Naive thymus-derived CD4-positive, alpha-beta T cell (primary cell): ENCODE data around the gene ATF7. TPM values are rescaled to one million over a fixed set of nuclear protein-coding genes. Genes with fewer than 3 reads are reported as not detected.

Experiments used
- ATAC-seq: fragments of 150-1000 bp; cut with Tn5 transposase; 2 replicates; pipeline ENCODE4 v1.10.0; 2021; ENCODE audit warnings: mild to moderate bottlenecking, moderate library complexity
- CTCF ChIA-PET: fragments of 350-600 bp; sonication (Branson Sonifier 250); formaldehyde crosslinking; loops from one replicate; lab custom pipeline; 2021; ENCODE audit warnings: antibody characterized with exemption; lab: Charles Lee
- POLR2A ChIA-PET: fragments of 350-600 bp; sonication (Branson Sonifier 250); formaldehyde crosslinking; loops from one replicate; lab custom pipeline; 2021; ENCODE audit warnings: antibody characterized with exemption, inconsistent platforms; lab: Charles Lee
- DNase-seq, 9 donors: peaks; one replicate each; pipeline versions ENCODE4 v3.0.0 to v3.0.0-alpha.2; 2020 to 2022; ENCODE audit warnings: mixed read lengths in 1 of 9
- H3K27ac ChIP-seq: one replicate; pipeline ENCODE4 v1.7.0; 2013; ENCODE audit warnings: mild to moderate bottlenecking, low read depth, low read length, moderate library complexity
- H3K27me3 ChIP-seq, 2 donors: one replicate each; pipeline ENCODE4 v1.7.0; 2013; ENCODE audit warnings: low read length in 2 of 2, mild to moderate bottlenecking in 2 of 2, moderate library complexity in 2 of 2; ENCODE audit not compliant: control insufficient read depth in 2 of 2, insufficient read depth in 2 of 2
- H3K36me3 ChIP-seq, 3 experiments: 1 replicate in 2 of 3; 2 replicates in 1 of 3; pipeline ENCODE4 v1.7.0; 2013; ENCODE audit warnings: low read length in 3 of 3, mild to moderate bottlenecking in 3 of 3, moderate library complexity in 1 of 3; ENCODE audit not compliant: insufficient read depth in 3 of 3, control insufficient read depth in 2 of 3
- H3K4me1 ChIP-seq, 2 donors: one replicate each; pipeline ENCODE4 v1.7.0; 2013; ENCODE audit warnings: low read length in 2 of 2, mild to moderate bottlenecking in 2 of 2, moderate library complexity in 1 of 2; ENCODE audit not compliant: control insufficient read depth in 2 of 2, insufficient read depth in 2 of 2
- H3K4me3 ChIP-seq: 2 replicates; pipeline ENCODE4 v1.7.0; 2013; ENCODE audit warnings: mild to moderate bottlenecking, low read length
- H3K9me3 ChIP-seq, 3 experiments: 1 replicate in 2 of 3; 2 replicates in 1 of 3; pipeline ENCODE4 v1.7.0; 2013; ENCODE audit warnings: low read length in 3 of 3; ENCODE audit not compliant: control insufficient read depth in 2 of 3
- H3K27ac Mint-ChIP-seq, 9 donors: one replicate each; pipeline ENCODE4 v1.8.0; 2020 to 2022; ENCODE audit warnings: mixed read lengths in 9 of 9, mild to moderate bottlenecking in 8 of 9, moderate library complexity in 5 of 9, inconsistent platforms in 2 of 9
- H3K27me3 Mint-ChIP-seq, 5 donors: one replicate each; pipeline ENCODE4 v1.8.0; 2021 to 2022; ENCODE audit warnings: mixed read lengths in 5 of 5, mild to moderate bottlenecking in 1 of 5
- H3K36me3 Mint-ChIP-seq, 5 donors: one replicate each; pipeline ENCODE4 v1.8.0; 2020 to 2022; ENCODE audit warnings: mixed read lengths in 5 of 5, mild to moderate bottlenecking in 3 of 5, inconsistent platforms in 1 of 5
- H3K4me1 Mint-ChIP-seq, 7 donors: one replicate each; pipeline ENCODE4 v1.8.0; 2020 to 2022; ENCODE audit warnings: mixed read lengths in 7 of 7, mild to moderate bottlenecking in 3 of 7, inconsistent platforms in 1 of 7
- H3K4me3 Mint-ChIP-seq, 10 donors: one replicate each; pipeline ENCODE4 v1.8.0; 2020 to 2022; ENCODE audit warnings: mild to moderate bottlenecking in 10 of 10, mixed read lengths in 10 of 10, moderate library complexity in 6 of 10, inconsistent platforms in 2 of 10
- H3K9me3 Mint-ChIP-seq, 11 donors: one replicate each; pipeline ENCODE4 v1.8.0; 2020 to 2022; ENCODE audit warnings: mixed read lengths in 11 of 11, mild to moderate bottlenecking in 4 of 11, inconsistent platforms in 1 of 11, moderate library complexity in 1 of 11
- intact Hi-C, 2 donors: fragments of 100-400 bp; cut with micrococcal nuclease; formaldehyde crosslinking; loops; one replicate each; pipeline ENCODE4 v1.15.1; 2023
- polyA plus RNA-seq, 2 donors: library from polyadenylated mRNA; unstranded; fragments of 300-500 nt; fragmentation: Illumina TruSeq; gene quantifications; one replicate each; pipeline ENCODE4 v1.2.3, GENCODE V29; 2021
- total RNA-seq, 6 experiments: library from RNA in 5 of 6; stranded (reverse) in 5 of 6; gene quantifications; 1 replicate in 5 of 6; 2 replicates in 1 of 6; pipeline ENCODE4 v1.2.3 and lab custom pipeline; 2021 to 2026

ATF7 gene
- total and polyA plus RNA-seq, 7 experiments from 2014 or later, result 14.5 to 39.5 (median 29.7) TPM

- Histone ChIP-seq H3K4me1 (no peaks in the 10 kb centered on the region), H3K9me3 (no peaks in the 10 kb centered on the region), H3K27ac (no peak overlapping the region), H3K36me3 (peaks cover 16 to 76% (median 21%) of the 10 kb centered on the region in 3 experiments), H3K4me3 (no peak overlapping the region), H3K27me3 (no peaks in the 10 kb centered on the region)
- CTCF ChIA-PET, result interaction anchor here (0.9 kb wide), 1 partner anchor 138 kb away, joined by 4 read pairs; the partner anchor contains the start of gene ATP5MC2
- POLR2A ChIA-PET, result no interaction called here
- H3K36me3 Mint-ChIP-seq, result peaks cover 11 to 48% (median 18%) of the 10 kb centered on the region in 5 donors
- ATAC-seq (no peak), DNase-seq (no peak)
- H3K4me1 Mint-ChIP-seq, result peaks cover 0 to 3% (median under 1%) of the 10 kb centered on the region in 7 donors
- H3K9me3 Mint-ChIP-seq, result no peaks in the 10 kb centered on the region
- H3K27me3 Mint-ChIP-seq, result no peaks in the 10 kb centered on the region
- no peak overlapping the region for H3K4me3 Mint-ChIP-seq
- intact Hi-C loops, result no loop called here
- no peak overlapping the region for H3K27ac Mint-ChIP-seq
Observed at GRCh38 chr12:53538209-53538689, 87.9 kb downstream of the ATF7 start.

DNA sequence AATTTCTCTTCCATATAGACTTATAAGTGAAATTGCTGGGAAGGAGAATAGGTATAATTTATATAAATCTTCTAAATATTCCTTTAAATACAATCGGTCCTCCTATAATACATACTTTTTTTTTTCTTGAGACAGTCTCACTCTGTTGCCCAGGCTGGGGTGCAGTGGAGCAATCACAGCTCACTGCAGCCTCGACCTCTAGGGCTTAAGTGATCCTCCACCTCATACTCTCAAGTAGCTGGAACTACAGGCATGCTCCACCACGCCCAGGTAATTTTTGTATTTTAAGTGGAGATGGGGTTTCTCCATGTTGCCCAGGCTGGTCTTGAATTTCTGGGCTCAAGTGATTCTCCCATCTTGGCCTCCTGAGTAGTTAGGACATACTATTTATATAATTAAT is 89.2 kb downstream of the ATF7 start:
- Mint-ChIP-seq H3K4me1 (peaks cover 0 to 5% (median 0%) of the 10 kb centered on the region in 7 donors), H3K36me3 (peaks cover 17 to 56% (median 27%) of the 10 kb centered on the region in 5 donors)
- DNase-seq, result no peak

DNA sequence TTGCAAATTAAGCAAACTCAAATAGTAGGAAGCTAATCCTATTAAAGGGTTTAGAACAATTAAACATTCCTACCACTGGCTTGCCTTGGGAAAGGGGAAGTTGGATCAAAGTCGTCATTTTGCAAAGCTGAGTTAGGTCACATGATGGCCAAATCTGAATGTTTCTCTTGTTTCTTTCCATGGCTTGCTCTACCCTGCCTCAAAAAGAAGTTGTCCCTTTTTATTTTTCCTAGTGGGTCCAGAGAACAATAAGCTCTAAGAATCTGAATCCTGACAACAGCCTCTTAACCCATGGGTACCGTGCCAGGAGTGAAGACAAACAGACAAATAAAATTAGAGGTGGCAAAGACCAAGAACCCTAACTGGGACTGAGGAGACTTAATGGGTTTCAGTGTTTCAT is 92.7 kb downstream of the ATF7 start:
- H3K9me3 ChIP-seq, result no peaks in the 10 kb centered on the region
- no peak overlapping the region for H3K4me3 ChIP-seq
- H3K27ac Mint-ChIP-seq, result peak overlapping the region in 1 of 9 donors; percentile 28
- H3K4me1 ChIP-seq, result no peaks in the 10 kb centered on the region
- CTCF ChIA-PET, result no interaction called here
- no peaks in the 10 kb centered on the region for H3K27me3 ChIP-seq
- H3K27ac ChIP-seq, result no peak overlapping the region
- intact Hi-C loops, result no loop called here
- no peaks in the 10 kb centered on the region for H3K27me3 Mint-ChIP-seq
- no peak overlapping the region for H3K4me3 Mint-ChIP-seq
- POLR2A ChIA-PET, result no interaction called here
- H3K36me3 Mint-ChIP-seq, result peaks cover 12 to 54% (median 27%) of the 10 kb centered on the region in 5 donors
- no peak for ATAC-seq
- H3K9me3 Mint-ChIP-seq, result no peaks in the 10 kb centered on the region
- H3K36me3 ChIP-seq, result peaks cover 7 to 81% (median 21%) of the 10 kb centered on the region in 3 experiments
- no peak for DNase-seq
- peaks cover 0 to 5% (median 0%) of the 10 kb centered on the region in 7 donors for H3K4me1 Mint-ChIP-seq

More for the DNA sequence above, 89.2 kb downstream of the ATF7 start:
- H3K4me3 Mint-ChIP-seq, result no peak overlapping the region
- intact Hi-C loops, result no loop called here
- Histone ChIP-seq H3K4me1 (no peaks in the 10 kb centered on the region), H3K27ac (no peak overlapping the region), H3K36me3 (peaks cover 11 to 89% (median 21%) of the 10 kb centered on the region in 3 experiments), H3K9me3 (no peaks in the 10 kb centered on the region), H3K27me3 (no peaks in the 10 kb centered on the region), H3K4me3 (no peak overlapping the region)
- ChIA-PET CTCF (no interaction called here), POLR2A (no interaction called here)
- no peaks in the 10 kb centered on the region for H3K27me3 Mint-ChIP-seq
- no peaks in the 10 kb centered on the region for H3K9me3 Mint-ChIP-seq
- no peak overlapping the region for H3K27ac Mint-ChIP-seq
- no peak for ATAC-seq

DNA sequence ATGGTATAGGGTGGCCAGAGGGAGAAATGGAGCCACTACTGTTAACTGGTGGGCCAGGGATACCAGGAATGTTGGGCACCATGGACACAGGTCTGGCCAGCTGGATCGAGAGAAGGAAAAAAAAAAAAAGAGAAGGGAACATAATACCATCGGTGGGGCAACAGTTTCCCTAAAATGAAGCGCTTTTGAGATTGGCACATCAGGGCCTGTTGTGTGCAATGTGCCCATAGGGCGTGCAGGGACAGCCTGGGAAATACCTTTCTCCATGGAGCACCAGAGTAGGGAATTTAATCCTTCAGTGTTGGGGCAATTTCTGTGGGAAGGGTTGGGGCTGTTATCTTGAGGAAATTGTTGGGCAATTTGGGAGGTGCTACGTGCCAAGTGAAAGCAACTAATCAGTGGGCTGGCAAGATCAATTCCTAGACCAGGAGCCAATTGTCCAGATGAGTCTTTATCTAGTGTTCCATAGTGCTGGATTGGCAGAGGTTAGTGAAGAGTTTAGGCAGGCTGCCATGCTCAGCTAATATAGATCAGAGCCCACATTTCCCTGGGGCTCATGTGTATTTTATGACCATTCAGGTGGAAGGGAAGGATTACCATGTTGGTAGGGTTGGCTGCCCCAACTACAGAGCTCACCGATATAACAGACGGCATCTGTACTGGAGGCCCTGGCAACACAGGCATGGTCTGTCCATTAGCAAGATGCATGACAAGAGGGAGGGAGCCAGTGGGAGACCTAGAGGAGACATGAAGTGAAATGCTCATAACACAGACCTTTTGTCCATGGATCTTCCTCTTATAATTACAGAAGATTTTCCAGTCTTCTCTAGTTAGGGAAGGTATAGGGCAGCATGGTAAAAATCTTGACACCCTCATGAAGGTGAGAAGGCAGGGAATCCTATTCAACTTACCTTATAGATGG is 93.4 kb downstream of the ATF7 start:
- Histone ChIP-seq H3K27me3 (no peaks in the 10 kb centered on the region), H3K9me3 (no peaks in the 10 kb centered on the region), H3K4me1 (no peaks in the 10 kb centered on the region), H3K27ac (no peak overlapping the region), H3K36me3 (peaks cover 7 to 74% (median 21%) of the 10 kb centered on the region in 3 experiments), H3K4me3 (no peak overlapping the region)
- Mint-ChIP-seq H3K9me3 (no peaks in the 10 kb centered on the region), H3K4me3 (no peak overlapping the region), H3K27me3 (no peaks in the 10 kb centered on the region), H3K27ac (peak overlapping the region in 2 of 9 donors; percentile 25 to 28), H3K36me3 (peaks cover 12 to 48% (median 27%) of the 10 kb centered on the region in 5 donors), H3K4me1 (peaks cover 0 to 5% (median 0%) of the 10 kb centered on the region in 7 donors)
- no peak for ATAC-seq
- no peak for DNase-seq
- ChIA-PET CTCF (interaction anchor here (0.6 kb wide), 1 partner anchor 375 kb away, joined by 3 read pairs; no protein-coding TSS in a partner anchor), POLR2A (no interaction called here)
- intact Hi-C loops, result no loop called here

GRCh38 chr12:53532021-53532420 is 94.2 kb downstream of the ATF7 start:
- Mint-ChIP-seq H3K4me3 (no peak overlapping the region), H3K4me1 (peaks cover 0 to 5% (median 0%) of the 10 kb centered on the region in 7 donors), H3K27ac (no peak overlapping the region), H3K27me3 (no peaks in the 10 kb centered on the region), H3K9me3 (no peaks in the 10 kb centered on the region), H3K36me3 (peaks cover 12 to 42% (median 27%) of the 10 kb centered on the region in 5 donors)
- Histone ChIP-seq H3K36me3 (peaks cover 7 to 73% (median 21%) of the 10 kb centered on the region in 3 experiments), H3K27ac (no peak overlapping the region), H3K9me3 (no peaks in the 10 kb centered on the region), H3K4me1 (no peaks in the 10 kb centered on the region), H3K27me3 (no peaks in the 10 kb centered on the region), H3K4me3 (no peak overlapping the region)
- ChIA-PET POLR2A (no interaction called here), CTCF (interaction anchor here (0.6 kb wide), 2 partner anchors 23 to 374 kb away, joined by 3 read pairs; no protein-coding TSS in a partner anchor)
- DNase-seq (no peak), ATAC-seq (no peak)
- intact Hi-C loops, result no loop called here

GRCh38 chr12:53530920-53531319 is 95.3 kb downstream of the ATF7 start:
- no peak overlapping the region for H3K4me3 ChIP-seq
- H3K27me3 Mint-ChIP-seq, result no peaks in the 10 kb centered on the region
- no peaks in the 10 kb centered on the region for H3K27me3 ChIP-seq
- no peaks in the 10 kb centered on the region for H3K9me3 Mint-ChIP-seq
- peaks cover 0 to 5% (median 0%) of the 10 kb centered on the region in 7 donors for H3K4me1 Mint-ChIP-seq
- ChIA-PET CTCF (interaction anchor here (0.7 kb wide), 2 partner anchors 13 to 48 kb away, joined by 4 to 5 read pairs; no protein-coding TSS in a partner anchor), POLR2A (interaction anchor here (0.9 kb wide), 1 partner anchor 27 kb away, joined by 3 read pairs; no protein-coding TSS in a partner anchor)
- intact Hi-C loops, result no loop called here
- H3K4me1 ChIP-seq, result no peaks in the 10 kb centered on the region
- no peak overlapping the region for H3K27ac Mint-ChIP-seq
- H3K9me3 ChIP-seq, result no peaks in the 10 kb centered on the region
- peaks cover 7 to 62% (median 19%) of the 10 kb centered on the region in 3 experiments for H3K36me3 ChIP-seq
- H3K4me3 Mint-ChIP-seq, result no peak overlapping the region
- peaks cover 12 to 38% (median 27%) of the 10 kb centered on the region in 5 donors for H3K36me3 Mint-ChIP-seq
- no peak for ATAC-seq
- H3K27ac ChIP-seq, result no peak overlapping the region
- no peak for DNase-seq
